NCI-H2227 treated with DMSO at 0.1 percent for 48 hours (cell line): ENCODE measurements around the gene NTS.

Experiments
- DNase-seq: peaks from one replicate; lab custom pipeline; 2025; lab: John Stamatoyannopoulos, UW

Gene NTS, protein sequence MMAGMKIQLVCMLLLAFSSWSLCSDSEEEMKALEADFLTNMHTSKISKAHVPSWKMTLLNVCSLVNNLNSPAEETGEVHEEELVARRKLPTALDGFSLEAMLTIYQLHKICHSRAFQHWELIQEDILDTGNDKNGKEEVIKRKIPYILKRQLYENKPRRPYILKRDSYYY

DNA sequence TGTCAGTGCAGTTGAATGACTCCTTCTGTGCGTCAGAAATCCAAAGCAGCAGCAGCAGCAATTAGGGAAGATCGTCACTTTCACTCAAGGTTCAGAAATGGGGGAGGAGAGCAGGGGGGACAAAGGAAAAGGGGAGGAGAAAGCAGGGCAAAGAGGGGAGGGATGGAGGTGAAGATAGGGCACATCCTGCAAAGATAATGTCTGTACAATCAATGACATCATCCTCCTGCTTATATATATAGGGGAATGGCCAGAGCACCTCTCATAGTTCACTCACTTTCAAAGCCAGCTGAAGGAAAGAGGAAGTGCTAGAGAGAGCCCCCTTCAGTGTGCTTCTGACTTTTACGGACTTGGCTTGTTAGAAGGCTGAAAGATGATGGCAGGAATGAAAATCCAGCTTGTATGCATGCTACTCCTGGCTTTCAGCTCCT lies at the start of gene NTS:
Gene NTS, plus strand, starts transcription at position 265 of the 431 bp plus-strand sequence. Its CDS starts 109 bp downstream, at position 374.
- peak; percentile 73 for DNase-seq

DNA sequence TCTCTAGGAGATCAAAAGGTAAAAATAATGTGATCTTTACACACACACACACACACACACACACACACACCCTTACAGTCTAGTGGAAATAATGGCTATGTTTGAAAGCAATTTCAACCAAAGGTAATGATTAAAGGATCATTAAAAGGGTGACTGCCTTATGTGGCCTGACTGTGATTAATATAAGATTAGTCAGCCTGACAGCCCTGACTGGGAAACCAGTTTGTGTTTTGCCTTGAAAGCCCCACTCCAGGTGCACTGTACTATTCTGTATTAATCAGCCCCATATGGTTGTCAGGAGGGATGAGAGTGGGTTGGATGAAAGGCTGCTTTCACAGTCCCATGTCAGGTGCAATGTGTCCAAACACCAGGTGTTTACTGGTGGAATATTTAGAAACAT lies 48.3 kb upstream of the NTS start:
- DNase-seq = peak; percentile 52

DNA sequence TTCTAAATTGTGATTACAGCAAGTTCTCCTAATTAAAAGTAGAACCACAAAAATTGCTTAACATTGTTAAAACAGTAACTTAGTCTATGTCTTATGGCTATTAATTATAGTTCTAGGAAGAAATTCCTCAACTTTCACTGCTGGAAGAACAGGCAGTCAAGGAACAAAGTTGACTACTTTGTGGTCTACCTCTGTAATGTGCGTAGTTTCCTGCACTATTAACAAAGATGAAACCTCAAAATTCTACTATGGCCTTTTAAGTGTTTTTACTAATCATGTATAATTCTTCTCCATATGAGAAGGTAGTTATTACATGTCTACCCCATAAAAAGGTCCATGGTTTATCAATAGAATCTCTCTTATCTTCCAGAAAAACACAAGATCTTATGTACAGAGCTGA lies 45.5 kb upstream of the NTS start:
- no peak for DNase-seq

DNA sequence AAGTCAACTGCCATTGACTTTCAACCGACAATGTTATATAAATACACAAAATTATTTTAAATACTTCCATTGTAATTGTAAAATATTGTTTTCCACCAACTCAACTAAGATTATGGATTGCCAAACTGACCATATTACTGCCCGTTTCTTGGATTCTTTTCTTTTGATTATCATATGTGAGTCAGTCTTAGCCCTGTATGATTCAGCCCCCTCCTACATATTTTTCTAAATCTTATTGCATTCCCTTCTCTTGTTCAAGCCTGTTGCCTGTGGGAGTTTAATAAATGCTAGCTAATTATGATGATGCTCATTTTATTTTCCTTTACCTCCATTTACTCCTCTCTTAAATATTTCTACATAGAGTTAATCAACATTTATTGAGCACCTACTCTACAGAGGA lies 44.7 kb upstream of the NTS start:
- no peak for DNase-seq

DNA sequence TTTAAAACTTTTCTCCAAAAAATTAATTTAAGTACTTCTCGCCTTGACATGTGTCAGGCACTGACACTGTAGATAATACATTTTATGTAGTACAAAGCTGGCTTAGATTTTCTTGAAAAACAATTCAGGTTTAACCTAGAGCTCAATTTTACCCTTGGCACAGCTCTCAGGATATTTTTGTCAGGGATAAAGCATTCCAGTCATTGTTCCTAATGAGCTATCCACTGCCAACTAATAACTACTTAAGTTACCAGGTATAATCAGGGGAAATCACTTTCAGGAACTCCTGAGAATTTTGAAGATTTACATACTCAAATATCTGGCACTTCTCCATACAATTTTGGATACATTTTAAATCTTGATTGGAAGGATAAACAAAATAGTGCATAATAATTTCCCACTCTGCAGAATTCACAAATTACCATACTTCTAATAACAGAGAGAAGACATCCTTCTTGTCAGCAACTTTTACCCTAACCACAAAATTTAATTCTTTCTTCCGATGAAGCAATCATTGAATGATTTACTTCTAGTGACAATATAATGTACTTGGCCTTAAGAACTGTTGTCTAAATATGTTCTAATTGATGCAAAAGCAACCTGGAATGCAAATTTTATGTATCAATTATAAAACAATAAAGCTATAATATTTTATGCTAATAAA lies 42.6 kb upstream of the NTS start:
- no peak for DNase-seq

DNA sequence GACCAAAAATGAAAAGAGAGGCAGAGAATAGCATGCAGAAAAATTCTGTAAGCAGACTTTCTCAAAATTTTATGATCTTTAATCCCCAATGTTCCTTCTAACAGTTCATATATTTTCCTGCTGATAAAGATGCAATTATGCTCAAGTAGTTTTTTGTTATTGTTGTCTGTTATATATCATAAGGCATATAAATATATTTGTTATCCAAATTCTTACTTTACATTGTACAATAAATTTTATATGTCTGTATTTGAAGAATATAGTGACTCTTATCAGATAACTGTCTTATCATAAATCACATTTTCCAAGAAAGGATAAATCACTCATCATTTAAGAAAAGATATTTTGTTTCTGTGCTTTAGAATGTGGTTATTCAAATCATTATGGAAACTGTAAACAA lies 40.5 kb upstream of the NTS start:
- DNase-seq = no peak

DNA sequence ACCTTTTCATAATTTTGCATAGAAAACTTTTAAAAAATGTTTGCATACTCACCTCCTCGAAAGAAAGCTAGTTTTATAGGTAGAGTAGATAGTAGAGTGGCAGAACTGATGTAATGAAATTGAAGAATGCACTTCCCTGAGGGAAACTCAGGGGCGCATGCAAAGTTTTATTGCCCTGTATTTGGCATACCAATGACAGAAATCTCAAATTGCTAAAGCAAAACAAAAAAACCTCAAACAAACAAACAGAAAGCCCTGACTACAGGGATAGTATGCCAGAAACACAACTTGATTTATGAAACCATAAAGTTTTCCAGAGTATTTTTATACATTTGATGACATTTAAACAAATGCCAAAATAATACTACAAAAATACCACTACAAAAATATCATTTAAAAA lies 39.7 kb upstream of the NTS start:
- DNase-seq = no peak

DNA sequence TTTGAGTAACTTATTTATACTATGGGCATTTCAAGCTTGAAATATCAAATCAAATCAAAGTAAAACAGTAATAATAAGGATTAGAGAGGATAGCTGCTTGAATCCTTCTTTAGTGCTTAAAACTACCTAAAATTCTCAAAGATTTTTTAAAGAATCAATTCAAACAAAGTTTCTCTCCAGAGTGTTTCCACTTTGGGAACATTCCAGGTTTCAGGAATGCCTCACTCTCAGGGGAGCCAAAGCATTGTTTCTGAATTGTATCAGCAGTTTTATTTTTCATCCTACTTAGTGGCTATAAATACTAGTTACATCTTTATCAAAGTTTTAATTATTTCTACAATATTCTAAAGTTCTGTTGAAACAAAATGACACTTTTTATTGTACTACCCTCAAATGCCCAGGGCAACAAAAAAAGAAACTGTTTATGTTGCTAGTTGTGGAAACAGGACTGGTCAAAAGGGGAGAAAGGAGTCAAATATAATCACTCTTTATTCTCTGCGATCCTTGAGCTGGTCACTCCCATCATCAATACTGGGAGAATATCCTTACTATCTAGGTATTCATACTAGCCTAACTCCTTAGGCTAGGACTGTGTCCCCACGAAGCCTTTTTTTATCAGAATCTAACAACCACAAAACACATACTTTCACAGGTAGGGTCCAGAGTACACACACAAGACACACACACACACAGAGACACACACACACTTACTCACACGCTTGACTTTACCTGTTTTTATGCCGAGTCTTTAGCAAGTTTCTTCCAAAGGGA lies 38.5 kb upstream of the NTS start:
- DNase-seq = no peak

DNA sequence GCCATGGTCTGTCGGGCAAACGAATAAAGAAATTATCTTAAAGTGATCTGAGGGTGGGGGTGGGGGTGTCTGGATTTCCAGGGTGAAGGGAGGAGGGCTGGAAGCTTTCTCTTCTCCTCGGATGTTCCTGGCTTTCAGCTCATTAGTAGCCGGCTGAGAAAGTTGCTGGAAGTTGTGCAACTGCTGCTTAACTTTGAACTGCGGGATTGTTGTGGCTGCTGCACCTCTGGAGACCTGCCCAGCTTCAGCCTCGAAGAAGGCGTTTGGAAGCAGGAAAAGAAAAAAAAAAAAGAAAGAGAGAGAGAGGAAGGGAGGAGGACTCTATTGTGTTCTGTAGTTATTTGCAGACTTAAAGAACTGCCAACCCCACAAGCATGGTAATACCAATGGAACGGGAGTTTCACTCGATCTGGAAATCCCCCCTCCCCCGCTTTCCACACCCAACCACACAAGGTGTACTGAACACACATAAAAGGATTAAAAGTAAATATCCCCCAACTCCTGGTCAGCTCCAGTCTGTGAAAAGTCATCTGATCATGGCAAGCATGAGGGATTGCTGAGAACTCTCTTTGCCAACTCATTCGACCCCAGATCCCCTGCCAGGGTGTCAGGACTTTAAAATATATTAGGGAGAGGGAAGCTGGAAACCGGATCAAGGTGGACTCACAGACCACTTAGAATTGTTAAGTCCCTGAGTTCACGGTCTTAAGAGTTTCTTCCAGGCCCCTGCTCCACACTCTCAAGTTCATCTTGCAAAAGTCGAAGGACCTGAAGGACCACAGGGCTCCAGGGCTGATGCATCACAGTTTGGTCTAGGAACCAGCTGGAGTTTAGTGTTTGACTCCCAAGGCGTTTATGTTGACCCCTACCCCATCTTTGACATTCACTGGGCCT lies 37.7 kb upstream of the NTS start, which contains the start of gene RASSF9:
Gene RASSF9, minus strand, starts transcription at position 213 of the 894 bp plus-strand sequence. Its CDS starts 208 bp downstream, at position 5.
- DNase-seq = no peak

DNA sequence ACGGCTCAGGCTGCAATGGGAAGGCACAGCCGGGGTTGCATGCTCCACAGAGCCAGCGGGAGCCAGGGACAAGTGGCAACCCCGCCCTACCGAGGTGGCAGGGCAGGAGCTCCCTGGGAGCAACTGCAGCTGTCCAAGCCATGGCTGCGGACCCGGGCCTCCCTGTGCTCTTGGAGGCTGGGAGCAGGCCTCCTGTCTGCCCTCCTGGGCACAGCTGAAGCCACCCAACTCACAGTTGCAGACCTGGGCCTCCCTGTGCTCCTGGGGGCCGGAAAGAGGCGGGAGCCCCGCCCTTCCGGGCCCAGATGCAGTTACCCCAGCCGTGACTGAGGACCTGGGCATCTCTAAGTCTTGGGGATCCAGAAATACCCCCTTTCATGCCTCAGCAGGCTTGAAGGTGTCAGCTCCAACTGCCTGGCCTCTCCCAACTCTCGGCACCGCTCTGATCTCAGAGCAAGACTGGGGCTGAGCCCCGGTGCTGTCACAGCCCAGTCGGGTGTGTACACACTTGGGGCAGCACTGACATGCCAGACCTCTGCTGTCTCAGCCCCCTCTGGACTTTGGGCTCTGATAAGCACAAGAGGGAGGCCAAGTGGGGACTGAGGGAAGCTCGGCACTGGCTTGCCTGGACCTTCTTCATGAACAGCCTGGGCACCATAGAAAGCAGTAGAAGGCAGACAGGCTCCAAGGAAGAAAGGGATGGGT lies 30.3 kb upstream of the NTS start:
- DNase-seq = no peak

DNA sequence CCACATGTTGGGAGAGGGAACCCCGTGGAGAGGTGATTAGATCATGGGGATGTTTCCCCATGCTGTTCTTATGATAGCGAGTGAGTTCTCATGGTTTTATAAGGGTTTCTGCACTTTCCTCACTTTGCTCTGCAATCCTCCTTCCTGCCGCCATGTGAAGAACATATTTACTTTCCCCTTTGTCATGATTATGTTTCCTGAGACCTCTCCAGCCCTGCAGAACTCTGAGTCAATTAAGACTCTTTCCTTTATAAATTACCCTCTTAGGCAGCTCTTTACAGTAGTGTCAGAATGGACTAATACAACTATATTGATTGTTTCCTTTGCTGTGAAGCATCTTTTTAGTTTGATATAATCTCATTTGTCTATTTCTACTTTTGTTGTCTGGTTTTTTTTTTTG lies 24.8 kb upstream of the NTS start:
- no peak for DNase-seq

DNA sequence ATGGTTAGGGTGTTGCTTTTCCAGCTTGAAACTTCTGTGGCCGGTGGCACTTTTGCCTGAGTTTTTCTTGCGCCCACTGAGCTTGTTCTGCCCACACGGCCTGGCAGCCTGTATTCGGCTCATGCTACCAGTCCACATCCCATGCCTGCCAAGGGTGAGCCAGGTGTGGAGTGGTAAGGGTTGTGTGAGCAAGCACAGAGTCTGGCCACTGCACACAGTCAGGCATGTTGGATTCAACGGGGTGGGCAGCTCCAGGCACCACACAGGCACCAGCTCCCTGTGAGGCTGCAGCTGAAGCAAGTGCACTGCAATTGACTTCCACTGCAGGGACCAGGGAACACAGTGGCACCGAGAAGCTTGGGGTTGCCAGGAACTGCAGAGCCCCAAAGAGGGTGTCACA lies 18.8 kb upstream of the NTS start:
- DNase-seq = no peak

DNA sequence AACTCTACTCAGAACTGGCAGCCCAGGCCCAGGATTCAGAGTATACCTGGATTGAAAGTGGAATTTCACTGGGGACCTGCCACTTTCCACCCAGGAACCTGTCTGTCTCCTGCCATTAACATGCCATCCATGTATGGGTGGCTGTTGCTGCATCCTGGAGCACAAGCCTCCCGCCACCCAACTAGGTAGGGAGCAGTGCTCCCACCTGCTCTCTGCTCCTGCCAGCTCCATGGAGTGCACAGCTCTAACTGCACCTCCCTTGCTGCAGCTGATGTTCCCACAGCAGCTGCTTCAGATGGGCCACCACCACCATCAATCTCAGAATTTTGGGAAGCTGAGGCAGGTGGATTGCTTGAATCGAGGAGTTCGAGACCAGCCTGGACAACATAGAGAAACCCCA lies 17.1 kb upstream of the NTS start:
- no peak for DNase-seq

DNA sequence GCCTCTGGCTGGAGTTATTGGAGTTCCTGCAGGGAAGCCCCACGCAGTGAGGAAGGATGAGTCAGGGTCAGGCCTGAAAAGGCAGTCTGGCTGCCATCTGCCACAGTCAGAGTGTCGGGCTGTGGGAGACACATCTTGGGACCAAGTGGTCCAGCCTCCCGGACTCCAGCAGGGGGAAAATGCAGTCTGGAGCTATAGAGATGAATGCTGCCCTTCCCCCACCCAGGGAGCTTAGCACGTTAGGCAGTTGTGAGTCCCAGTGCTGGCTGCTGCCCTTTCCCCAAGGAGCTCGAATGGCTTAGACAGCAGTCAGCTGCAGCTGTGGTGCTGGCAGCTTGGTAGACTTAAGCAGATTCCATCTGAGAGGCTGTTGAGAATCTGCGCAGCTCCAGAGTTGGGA lies 8.2 kb upstream of the NTS start:
- no peak for DNase-seq

DNA sequence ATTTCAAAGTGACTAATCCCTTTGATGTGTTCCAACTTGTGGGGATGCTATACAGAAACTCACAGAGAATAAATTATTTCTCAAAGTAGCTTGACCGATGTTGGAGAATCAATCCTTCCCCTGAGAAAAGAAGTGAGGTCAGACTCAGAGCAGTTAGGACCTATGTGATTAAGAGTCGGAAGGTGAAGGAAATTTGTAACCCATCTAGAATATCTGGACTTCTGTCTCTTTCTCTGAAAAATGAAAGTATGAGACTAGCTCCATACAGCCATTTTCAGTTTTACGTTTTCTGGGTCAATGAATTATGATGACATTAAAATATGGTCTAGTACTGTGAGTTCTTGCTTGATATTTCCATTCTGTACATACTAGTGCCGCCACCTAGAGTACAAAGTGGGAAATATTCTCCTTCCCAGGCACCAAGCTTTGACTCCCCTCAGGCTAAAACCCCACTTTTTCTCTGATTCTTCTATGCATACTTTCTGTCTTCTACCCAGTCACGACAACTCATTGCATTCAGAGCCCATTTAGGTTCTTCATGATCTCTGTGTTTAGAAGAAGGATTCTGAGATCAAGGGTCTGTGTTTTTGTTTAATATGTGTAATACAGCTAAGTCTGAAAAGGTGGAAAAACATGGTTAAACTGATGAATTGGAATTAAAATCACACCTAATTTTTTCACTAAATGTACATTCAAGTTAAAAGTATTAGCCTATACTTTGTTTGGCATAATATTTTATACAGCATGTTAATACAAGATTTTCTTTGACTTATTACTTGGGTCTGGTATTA lies 6.9 kb upstream of the NTS start:
- DNase-seq = peak; percentile 26

DNA sequence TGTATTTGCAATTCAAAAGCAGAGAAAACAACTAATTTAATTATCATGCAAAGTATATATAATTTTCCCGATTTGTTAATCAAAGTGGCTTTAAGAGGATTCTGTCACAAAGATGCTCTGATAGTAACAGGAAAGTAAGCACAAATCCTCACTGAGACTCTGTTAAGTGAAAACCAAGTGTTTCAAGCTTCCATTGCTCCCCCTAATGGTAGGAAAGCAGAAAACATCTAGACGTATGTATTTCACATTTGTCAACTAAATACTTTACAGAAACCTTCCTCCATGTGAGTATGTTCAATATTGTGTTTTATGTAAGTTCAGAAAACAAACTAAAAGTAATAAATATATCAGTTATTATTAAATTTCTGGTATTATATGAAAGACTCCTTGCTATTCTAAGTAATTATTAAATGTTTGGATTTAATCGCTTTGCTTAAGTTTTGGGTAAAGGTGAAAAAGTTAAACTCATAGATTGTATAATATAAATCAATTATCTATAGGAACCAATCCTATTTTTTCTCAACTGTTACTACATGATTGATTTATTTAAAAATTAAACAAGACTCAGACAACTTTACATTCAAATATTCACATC lies 1.5 kb upstream of the NTS start:
- DNase-seq = peak; percentile 75

DNA sequence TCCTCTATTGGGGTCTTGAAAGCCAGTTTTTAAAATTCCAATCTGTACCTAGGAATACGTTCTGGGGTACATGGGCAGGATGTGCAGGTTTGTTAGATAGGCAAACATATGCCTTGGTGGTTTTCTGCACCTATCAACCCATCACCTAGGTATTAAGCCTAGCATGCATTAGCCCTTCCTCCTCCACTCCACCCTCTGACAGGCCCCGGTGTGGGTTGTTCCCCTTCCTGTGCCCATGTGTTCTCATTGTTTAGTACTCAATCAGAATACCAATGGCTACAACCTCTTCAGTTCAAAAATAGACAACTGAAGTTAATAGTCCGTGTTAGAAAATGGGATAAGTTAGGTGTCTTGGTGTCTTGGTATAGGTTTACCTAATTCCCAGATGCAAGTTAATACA lies 3.4 kb downstream of the NTS start:
- DNase-seq = no peak

DNA sequence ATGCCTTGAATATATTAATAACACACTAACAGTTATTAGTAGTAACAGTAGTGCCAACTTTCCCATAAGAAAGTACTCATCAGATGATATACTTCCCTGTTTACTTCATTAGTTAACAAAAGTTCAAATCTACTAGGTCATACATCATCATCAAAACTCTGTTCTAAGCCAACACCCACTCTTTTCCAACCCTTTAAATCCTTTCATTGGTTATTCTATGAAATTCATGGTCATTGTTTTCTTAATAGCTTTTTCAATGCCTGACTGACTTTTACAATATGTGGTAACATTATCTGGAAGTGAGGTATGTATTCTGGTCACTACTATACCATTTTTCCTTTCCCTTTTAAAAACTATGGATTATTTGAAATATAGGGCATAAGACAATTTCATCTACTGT lies 9.7 kb downstream of the NTS start:
- no peak for DNase-seq

DNA sequence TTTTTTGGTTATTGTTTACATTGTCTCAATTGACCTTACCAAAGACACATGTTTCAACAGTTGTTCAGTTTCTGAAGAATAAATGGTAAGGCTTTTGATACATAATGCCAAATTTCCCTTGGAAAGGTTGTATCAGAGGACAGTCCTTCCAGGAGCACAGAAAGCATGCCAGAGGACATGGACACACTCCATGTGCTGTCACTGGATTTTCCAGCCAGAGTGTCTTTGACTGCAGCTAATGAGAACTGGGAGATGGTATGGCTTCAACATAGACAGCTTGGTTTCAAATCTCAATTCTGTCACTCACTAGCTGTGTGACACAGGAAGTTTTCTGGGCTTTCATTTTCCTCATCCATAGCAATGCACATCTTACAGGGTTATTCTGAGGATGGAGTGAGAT lies 20.6 kb downstream of the NTS start:
- DNase-seq = no peak

DNA sequence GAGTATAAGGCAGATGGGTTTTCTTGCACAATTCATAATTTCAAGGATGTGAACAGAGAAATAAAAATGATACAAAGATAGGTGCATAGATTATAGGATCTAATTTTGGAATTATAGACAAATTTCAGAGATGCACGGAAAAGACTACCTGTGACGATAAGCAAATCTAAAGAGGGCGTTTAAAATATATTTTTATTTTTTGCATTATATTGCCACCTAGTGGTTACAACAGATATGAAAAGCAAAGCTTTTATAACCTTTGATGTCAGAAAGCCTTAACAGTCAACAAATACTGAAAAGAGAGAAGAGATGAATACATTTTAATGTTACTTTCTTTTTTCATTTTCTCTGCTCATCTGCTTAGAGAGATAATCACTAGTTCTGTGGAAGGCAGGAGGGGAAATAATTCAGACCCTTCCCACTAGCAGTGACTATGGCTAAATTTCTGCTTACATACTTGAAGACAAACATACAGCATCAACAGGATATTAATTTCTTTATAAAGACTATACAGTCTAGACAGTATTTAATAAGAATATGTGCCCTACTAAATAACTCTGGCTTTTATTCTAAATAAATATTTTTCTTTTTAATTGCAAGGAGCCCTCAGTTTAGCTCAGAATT lies 46.3 kb downstream of the NTS start:
- DNase-seq = peak; percentile 68
